ENCODE results near the gene ASMT. TPM values are rescaled to one million over a fixed set of nuclear protein-coding genes. Genes with fewer than 3 reads are reported as not detected.

Gene ASMT
- total RNA-seq, 1 donor from 2014 or later = not detected

DNA sequence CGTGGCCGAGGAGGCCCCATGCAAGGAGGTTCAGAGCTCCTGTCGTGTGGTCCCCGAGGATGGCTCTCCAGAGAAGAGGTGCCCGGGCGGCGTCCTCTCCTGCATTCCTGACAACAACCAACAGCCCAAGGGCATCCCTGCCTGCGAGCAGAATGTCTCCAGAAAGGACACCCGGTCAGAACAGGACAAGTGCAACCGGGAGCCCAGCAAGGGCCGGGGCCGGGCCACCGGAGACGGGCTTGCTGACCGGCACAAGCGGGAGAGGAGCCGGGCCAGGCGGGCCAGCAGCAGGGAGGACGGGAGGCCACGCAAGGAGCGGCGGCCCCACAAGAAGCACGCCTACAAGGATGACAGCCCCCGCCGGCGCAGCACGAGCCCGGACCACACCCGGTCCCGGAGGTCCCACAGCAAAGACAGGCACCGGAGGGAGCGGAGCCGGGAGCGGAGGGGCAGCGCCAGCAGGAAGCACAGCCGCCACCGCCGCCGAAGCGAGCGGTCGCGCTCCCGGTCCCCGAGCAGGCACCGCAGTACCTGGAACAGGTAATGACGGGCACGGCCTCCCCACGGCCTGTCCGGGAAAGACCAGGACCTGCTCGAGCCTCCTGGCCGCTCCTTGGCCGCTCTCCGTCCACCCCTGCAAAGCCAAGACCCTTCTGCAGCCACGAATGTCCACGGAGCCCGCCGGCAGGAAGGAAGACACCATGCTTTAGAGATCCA lies 13.7 kb upstream of the ASMT start:
- no peak for TF ChIP-seq CTCF (IDR thresholded peaks at IDR 0.05; ENCODE audit: partially characterized antibody, unreplicated experiment)
- Mint-ChIP-seq H3K27ac (ENCODE audit: unreplicated experiment) (no peak overlapping the region), H3K4me3 (ENCODE audit: unreplicated experiment) (no peak overlapping the region), H3K36me3 (ENCODE audit: unreplicated experiment) (peaks cover 4% of the 10 kb centered on the region), H3K27me3 (ENCODE audit: unreplicated experiment) (peaks cover 14% of the 10 kb centered on the region), H3K4me1 (ENCODE audit: low read depth, unreplicated experiment) (no peaks in the 10 kb centered on the region), H3K9me3 (ENCODE audit: unreplicated experiment) (no peaks in the 10 kb centered on the region)
- DNase-seq = no peak

GRCh38 chrX:1601768-1602085 lies 13.1 kb upstream of the ASMT start:
- Mint-ChIP-seq H3K4me1 (ENCODE audit: low read depth, unreplicated experiment) (no peaks in the 10 kb centered on the region), H3K9me3 (ENCODE audit: unreplicated experiment) (no peaks in the 10 kb centered on the region), H3K27ac (ENCODE audit: unreplicated experiment) (no peak overlapping the region), H3K27me3 (ENCODE audit: unreplicated experiment) (peaks cover 14% of the 10 kb centered on the region), H3K36me3 (ENCODE audit: unreplicated experiment) (peaks cover 4% of the 10 kb centered on the region), H3K4me3 (ENCODE audit: unreplicated experiment) (no peak overlapping the region)
- no peak for TF ChIP-seq CTCF (IDR thresholded peaks at IDR 0.05; ENCODE audit: partially characterized antibody, unreplicated experiment)
- DNase-seq = no peak

DNA sequence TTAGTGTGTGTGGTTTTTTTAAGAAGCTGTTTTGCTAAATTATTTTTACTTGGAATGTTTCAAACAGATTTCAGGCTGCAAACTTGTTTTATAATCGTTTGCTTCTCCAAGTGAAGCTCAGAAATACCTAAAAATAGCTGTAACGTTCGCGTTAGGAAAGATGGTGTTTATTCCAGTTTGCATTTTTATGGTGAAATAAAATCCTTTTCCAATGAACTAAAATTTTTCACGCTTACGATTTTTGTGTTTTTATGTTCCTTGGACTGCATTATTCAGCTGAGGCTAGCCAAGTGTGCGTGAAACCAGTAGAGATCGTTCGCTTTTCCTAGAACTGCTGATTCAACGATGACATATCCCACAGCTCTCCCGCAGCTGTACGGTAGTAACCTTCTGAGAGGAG lies 12.6 kb upstream of the ASMT start:
- Mint-ChIP-seq H3K36me3 (ENCODE audit: unreplicated experiment) (peaks cover 4% of the 10 kb centered on the region), H3K4me1 (ENCODE audit: low read depth, unreplicated experiment) (no peaks in the 10 kb centered on the region), H3K27me3 (ENCODE audit: unreplicated experiment) (peaks cover 14% of the 10 kb centered on the region), H3K9me3 (ENCODE audit: unreplicated experiment) (no peaks in the 10 kb centered on the region), H3K27ac (ENCODE audit: unreplicated experiment) (no peak overlapping the region), H3K4me3 (ENCODE audit: unreplicated experiment) (no peak overlapping the region)
- DNase-seq = no peak
- no peak for TF ChIP-seq CTCF (IDR thresholded peaks at IDR 0.05; ENCODE audit: partially characterized antibody, unreplicated experiment)

DNA sequence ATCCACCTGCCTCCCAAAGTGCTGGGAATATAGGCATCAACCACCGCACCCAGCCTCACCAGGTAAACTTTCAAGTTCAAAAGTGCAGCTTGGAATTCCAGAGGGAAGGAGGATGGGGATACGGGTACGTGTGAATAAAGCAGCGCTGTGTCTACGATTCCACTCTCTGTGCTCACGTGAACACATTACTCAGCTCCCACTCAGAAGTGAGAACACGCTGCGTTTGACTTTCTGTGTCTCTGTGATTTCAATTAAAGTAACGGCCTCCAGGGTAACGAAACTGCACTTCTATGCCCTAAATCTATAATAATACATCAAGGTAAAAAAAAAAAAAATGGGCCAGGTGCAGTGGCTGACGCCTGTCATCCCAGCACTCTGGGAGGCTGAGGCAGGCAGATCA lies 8.4 kb upstream of the ASMT start:
- H3K4me1 Mint-ChIP-seq (ENCODE audit: low read depth, unreplicated experiment) = no peaks in the 10 kb centered on the region
- H3K4me3 Mint-ChIP-seq (ENCODE audit: unreplicated experiment) = no peak overlapping the region
- no peak for DNase-seq
- TF ChIP-seq CTCF (IDR thresholded peaks at IDR 0.05; ENCODE audit: partially characterized antibody, unreplicated experiment) = no peak
- peaks cover 4% of the 10 kb centered on the region for H3K36me3 Mint-ChIP-seq (ENCODE audit: unreplicated experiment)
- peaks cover 17% of the 10 kb centered on the region for H3K27me3 Mint-ChIP-seq (ENCODE audit: unreplicated experiment)
- no peak overlapping the region for H3K27ac Mint-ChIP-seq (ENCODE audit: unreplicated experiment)
- no peaks in the 10 kb centered on the region for H3K9me3 Mint-ChIP-seq (ENCODE audit: unreplicated experiment)

GRCh38 chrX:1609311-1609710 lies 5.5 kb upstream of the ASMT start:
- TF ChIP-seq CTCF (IDR thresholded peaks at IDR 0.05; ENCODE audit: partially characterized antibody, unreplicated experiment) = no peak
- no peak for DNase-seq
- Mint-ChIP-seq H3K4me3 (ENCODE audit: unreplicated experiment) (no peak overlapping the region), H3K4me1 (ENCODE audit: low read depth, unreplicated experiment) (no peaks in the 10 kb centered on the region), H3K27me3 (ENCODE audit: unreplicated experiment) (peaks cover 15% of the 10 kb centered on the region), H3K27ac (ENCODE audit: unreplicated experiment) (no peak overlapping the region), H3K9me3 (ENCODE audit: unreplicated experiment) (no peaks in the 10 kb centered on the region), H3K36me3 (ENCODE audit: unreplicated experiment) (no peaks in the 10 kb centered on the region)
